Subcutaneous abdominal adipose tissue (tissue), 5 donors: Measurements from ENCODE around the gene SPSB1.
"Not testable (repeated sequence)": the region's sequence is repeated elsewhere in the genome, so short reads cannot be mapped to it uniquely, and the experiment has no call there.

Experiments used
- H3K27ac ChIP-seq: one replicate; pipeline ENCODE4 v1.7.0; 2013; ENCODE audit warnings: low read depth, mild to moderate bottlenecking, inconsistent platforms, low read length, moderate library complexity
- H3K27me3 ChIP-seq, 5 donors: one replicate each; pipeline ENCODE4 v1.7.0; 2013; ENCODE audit warnings: low read length in 5 of 5, inconsistent platforms in 1 of 5; ENCODE audit not compliant: control insufficient read depth in 5 of 5, insufficient read depth in 4 of 5
- H3K36me3 ChIP-seq, 5 donors: one replicate each; pipeline ENCODE4 v1.7.0; 2013; ENCODE audit warnings: low read length in 5 of 5; ENCODE audit not compliant: control insufficient read depth in 5 of 5, insufficient read depth in 5 of 5
- H3K4me1 ChIP-seq, 5 donors: one replicate each; pipeline ENCODE4 v1.7.0; 2013; ENCODE audit warnings: low read length in 5 of 5, mild to moderate bottlenecking in 3 of 5, moderate library complexity in 1 of 5; ENCODE audit not compliant: control insufficient read depth in 5 of 5, insufficient read depth in 5 of 5
- H3K4me3 ChIP-seq, 5 donors: one replicate each; pipeline ENCODE4 v1.7.0; 2013; ENCODE audit warnings: low read length in 5 of 5, low read depth in 1 of 5
- H3K9ac ChIP-seq, 5 donors: one replicate each; pipeline ENCODE4 v1.7.0; 2013; ENCODE audit warnings: low read length in 5 of 5, mild to moderate bottlenecking in 4 of 5, moderate library complexity in 3 of 5
- H3K9me3 ChIP-seq, 5 donors: one replicate each; pipeline ENCODE4 v1.7.0; 2013; ENCODE audit warnings: low read length in 5 of 5; ENCODE audit not compliant: control insufficient read depth in 5 of 5
- donor health status: healthy.
- donor health status: healthy.
- donor health status: healthy.
- donor health status: healthy.
- donor health status: healthy.

Gene SPSB1

GRCh38 chr1:9382643-9383491, 90.2 kb downstream of the SPSB1 start:
- Histone ChIP-seq H3K27ac (no peak overlapping the region), H3K4me1 (peaks cover 4 to 52% (median 34%) of the 10 kb centered on the region in 5 donors), H3K9ac (no peak overlapping the region), H3K9me3 (no peaks in the 10 kb centered on the region), H3K27me3 (no peaks in the 10 kb centered on the region), H3K4me3 (no peak overlapping the region), H3K36me3 (no peaks in the 10 kb centered on the region)

GRCh38 chr1:9384128-9384527, 91.4 kb downstream of the SPSB1 start:
- Histone ChIP-seq H3K27ac (no peak overlapping the region), H3K4me3 (no peak overlapping the region), H3K4me1 (peaks cover 4 to 53% (median 43%) of the 10 kb centered on the region in 5 donors), H3K9ac (no peak overlapping the region), H3K9me3 (no peaks in the 10 kb centered on the region), H3K27me3 (no peaks in the 10 kb centered on the region), H3K36me3 (no peaks in the 10 kb centered on the region)

GRCh38 chr1:9384751-9385245, 92.1 kb downstream of the SPSB1 start:
- Histone ChIP-seq H3K9ac (no peak overlapping the region), H3K9me3 (no peaks in the 10 kb centered on the region), H3K36me3 (no peaks in the 10 kb centered on the region), H3K27me3 (no peaks in the 10 kb centered on the region), H3K4me3 (no peak overlapping the region), H3K4me1 (peaks cover 4 to 51% (median 43%) of the 10 kb centered on the region in 5 donors), H3K27ac (no peak overlapping the region)

GRCh38 chr1:9385392-9385791, 92.7 kb downstream of the SPSB1 start:
- H3K4me3 ChIP-seq, H3K36me3 ChIP-seq, H3K27me3 ChIP-seq, H3K9me3 ChIP-seq, H3K9ac ChIP-seq, H3K27ac ChIP-seq: not testable (repeated sequence)
- H3K4me1 ChIP-seq, result peaks cover 4 to 51% (median 43%) of the 10 kb centered on the region in 5 donors

- Histone ChIP-seq H3K27ac (no peak overlapping the region), H3K36me3 (no peaks in the 10 kb centered on the region), H3K9me3 (no peaks in the 10 kb centered on the region), H3K4me3 (no peak overlapping the region), H3K9ac (no peak overlapping the region), H3K4me1 (peaks cover 3 to 47% (median 40%) of the 10 kb centered on the region in 5 donors), H3K27me3 (no peaks in the 10 kb centered on the region)
Measured at GRCh38 chr1:9385801-9386573, 93.3 kb downstream of the SPSB1 start.

- Histone ChIP-seq H3K9me3 (no peaks in the 10 kb centered on the region), H3K27me3 (no peaks in the 10 kb centered on the region), H3K4me3 (no peak overlapping the region), H3K36me3 (no peaks in the 10 kb centered on the region), H3K4me1 (peaks cover 2 to 38% (median 31%) of the 10 kb centered on the region in 5 donors), H3K9ac (no peak overlapping the region), H3K27ac (peak overlapping the region; percentile 60)
Measured at GRCh38 chr1:9388335-9389180, 95.9 kb downstream of the SPSB1 start.

- Histone ChIP-seq H3K9ac (no peak overlapping the region), H3K27me3 (no peaks in the 10 kb centered on the region), H3K27ac (no peak overlapping the region), H3K9me3 (peaks cover 0 to 4% (median 2%) of the 10 kb centered on the region in 5 donors), H3K4me1 (peaks cover 0 to 26% (median 20%) of the 10 kb centered on the region in 5 donors), H3K36me3 (no peaks in the 10 kb centered on the region), H3K4me3 (no peak overlapping the region)
Measured at GRCh38 chr1:9389968-9390367, 97.3 kb downstream of the SPSB1 start.

- Histone ChIP-seq H3K9ac (no peak overlapping the region), H3K27me3 (no peaks in the 10 kb centered on the region), H3K4me3 (no peak overlapping the region), H3K4me1 (peaks cover 0 to 18% (median 11%) of the 10 kb centered on the region in 5 donors), H3K9me3 (peaks cover 0 to 6% (median 5%) of the 10 kb centered on the region in 5 donors), H3K36me3 (no peaks in the 10 kb centered on the region), H3K27ac (no peak overlapping the region)
Measured at GRCh38 chr1:9391620-9392019, 98.9 kb downstream of the SPSB1 start.

GRCh38 chr1:9394010-9394409, 101.3 kb downstream of the SPSB1 start:
- H3K9ac ChIP-seq, result no peak overlapping the region
- no peak overlapping the region for H3K4me3 ChIP-seq
- peaks cover 0 to 6% (median under 1%) of the 10 kb centered on the region in 5 donors for H3K4me1 ChIP-seq
- no peaks in the 10 kb centered on the region for H3K27me3 ChIP-seq
- no peaks in the 10 kb centered on the region for H3K36me3 ChIP-seq
- H3K9me3 ChIP-seq, result peaks cover 0 to 6% (median 5%) of the 10 kb centered on the region in 5 donors
- H3K27ac ChIP-seq, result no peak overlapping the region
